GM12872 (cell line): ENCODE measurements around the gene JUN.

Experiments
- TF ChIP-seq, protein P1 (sequence below): IDR thresholded peaks from 3 replicates; pipeline ENCODE4 v1.5.1; 2011; ENCODE audit warnings: low read depth, mild to moderate bottlenecking, low read length, moderate library complexity; ENCODE audit not compliant: insufficient read depth

JUN gene

DNA sequence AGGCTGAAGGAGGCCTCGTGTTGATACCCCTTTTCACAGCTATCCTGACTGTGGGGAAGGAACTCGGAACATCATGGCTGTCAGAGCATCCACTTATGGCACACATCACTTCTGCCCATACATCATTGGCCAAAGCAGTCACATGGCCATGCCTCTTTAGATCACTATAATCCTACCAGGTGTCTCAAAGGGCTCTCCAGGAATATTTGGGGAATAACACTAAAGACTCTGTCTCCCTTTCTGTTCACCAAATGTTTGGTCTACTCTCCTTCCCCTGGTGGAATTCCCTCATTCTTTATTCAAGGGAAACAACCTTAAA, 3.0 kb upstream of the JUN start:
- TF ChIP-seq, protein P1, sequence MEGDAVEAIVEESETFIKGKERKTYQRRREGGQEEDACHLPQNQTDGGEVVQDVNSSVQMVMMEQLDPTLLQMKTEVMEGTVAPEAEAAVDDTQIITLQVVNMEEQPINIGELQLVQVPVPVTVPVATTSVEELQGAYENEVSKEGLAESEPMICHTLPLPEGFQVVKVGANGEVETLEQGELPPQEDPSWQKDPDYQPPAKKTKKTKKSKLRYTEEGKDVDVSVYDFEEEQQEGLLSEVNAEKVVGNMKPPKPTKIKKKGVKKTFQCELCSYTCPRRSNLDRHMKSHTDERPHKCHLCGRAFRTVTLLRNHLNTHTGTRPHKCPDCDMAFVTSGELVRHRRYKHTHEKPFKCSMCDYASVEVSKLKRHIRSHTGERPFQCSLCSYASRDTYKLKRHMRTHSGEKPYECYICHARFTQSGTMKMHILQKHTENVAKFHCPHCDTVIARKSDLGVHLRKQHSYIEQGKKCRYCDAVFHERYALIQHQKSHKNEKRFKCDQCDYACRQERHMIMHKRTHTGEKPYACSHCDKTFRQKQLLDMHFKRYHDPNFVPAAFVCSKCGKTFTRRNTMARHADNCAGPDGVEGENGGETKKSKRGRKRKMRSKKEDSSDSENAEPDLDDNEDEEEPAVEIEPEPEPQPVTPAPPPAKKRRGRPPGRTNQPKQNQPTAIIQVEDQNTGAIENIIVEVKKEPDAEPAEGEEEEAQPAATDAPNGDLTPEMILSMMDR = no peak

DNA sequence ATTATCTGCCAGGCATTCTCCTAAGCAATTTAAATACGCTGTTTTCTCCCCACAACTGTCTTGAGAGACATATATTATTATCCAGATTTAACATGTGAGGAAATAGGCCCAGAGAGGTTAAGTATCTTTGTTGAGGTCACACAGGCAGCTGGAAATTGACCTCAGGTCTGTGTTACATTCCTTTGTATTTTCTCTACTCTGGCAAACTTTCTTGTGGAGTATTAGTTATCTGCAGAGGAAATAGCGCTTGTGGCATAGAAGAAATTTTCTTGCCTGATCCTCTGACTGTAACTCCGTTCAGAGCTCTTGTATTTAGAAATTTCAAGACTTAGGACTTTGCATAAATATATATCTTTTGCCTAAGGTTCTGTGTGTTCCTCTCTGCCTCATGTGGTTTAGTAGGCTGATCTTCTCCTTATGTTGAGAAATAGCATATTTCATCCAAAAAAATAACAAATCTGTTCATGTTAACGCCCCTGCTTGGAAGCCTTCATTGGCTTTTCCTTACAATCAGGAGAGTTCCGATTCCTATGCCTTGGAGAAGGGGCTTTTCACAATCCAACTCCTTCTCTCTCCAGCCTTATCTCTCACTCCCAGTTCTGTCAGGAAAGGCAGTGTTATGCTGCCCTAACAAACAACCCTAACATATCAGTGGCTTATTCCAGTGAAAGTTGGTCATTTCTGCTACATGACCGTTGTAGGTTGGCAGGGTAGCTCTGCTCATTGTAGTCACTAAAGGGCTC, 2.5 kb upstream of the JUN start:
- TF ChIP-seq, protein P1 = no peak

DNA sequence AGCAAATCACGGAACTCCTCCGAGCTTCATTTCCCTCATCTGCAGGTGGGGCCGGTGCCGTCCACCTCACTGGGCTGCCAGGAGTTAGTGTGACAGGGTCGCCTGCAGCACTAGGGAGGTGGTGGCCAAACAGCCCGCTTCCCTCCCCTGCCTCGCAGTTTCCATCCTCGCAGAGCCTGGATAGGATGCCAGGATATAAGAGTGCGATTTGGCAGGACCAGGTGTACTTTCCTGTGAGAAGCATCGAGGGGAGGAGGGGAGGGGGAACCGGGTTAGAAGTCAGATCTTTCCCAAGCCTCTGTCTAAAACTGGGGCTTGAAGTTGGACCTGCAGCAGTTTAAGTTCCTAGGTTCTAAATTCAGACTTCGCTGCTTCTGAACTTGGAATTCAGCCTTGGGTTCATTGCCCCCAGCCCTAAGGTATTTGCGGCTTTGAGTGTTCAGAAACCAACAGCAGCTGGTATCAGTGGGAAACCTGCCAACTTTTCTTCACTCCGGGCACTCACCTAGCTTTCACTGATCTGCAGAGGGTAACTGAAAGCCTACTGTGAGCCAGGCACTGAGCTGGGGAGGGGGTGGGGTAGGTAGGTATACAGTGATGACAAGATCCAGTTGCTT, 1.7 kb upstream of the JUN start:
- TF ChIP-seq, protein P1 = no peak

DNA sequence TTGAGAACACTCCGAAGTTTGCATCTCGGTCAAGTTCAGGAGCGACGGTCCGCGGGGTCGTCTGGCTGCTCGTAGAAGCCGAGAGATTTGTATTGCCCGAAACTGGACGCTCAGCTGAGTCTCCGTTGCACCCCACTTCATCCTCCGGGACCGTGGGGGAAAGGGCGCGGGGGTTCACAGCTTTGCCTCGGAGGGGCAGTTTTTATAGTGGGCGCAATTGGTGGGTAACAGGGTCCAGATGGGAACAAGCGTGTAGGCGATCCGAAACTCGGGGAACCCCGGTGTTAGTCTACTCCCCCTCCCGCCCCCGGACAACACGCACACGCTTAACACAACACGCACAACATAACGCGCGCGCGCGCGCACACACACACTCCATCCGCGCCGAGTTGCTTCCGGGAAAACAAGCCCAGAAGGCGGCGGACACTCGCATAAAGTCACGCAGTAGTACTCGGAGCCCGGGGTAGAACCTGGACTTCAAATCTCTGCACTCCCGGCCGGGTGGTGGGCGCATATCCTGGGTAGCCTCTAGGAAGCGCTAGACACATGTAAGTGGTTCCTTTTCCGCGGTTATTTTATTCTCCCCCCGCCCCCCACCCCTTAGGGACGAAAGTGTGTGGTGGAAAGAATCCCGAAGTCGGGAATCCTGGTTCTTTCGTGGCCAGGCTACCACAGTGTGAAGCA, 1.1 kb upstream of the JUN start:
- TF ChIP-seq, protein P1 = peak; percentile 64

DNA sequence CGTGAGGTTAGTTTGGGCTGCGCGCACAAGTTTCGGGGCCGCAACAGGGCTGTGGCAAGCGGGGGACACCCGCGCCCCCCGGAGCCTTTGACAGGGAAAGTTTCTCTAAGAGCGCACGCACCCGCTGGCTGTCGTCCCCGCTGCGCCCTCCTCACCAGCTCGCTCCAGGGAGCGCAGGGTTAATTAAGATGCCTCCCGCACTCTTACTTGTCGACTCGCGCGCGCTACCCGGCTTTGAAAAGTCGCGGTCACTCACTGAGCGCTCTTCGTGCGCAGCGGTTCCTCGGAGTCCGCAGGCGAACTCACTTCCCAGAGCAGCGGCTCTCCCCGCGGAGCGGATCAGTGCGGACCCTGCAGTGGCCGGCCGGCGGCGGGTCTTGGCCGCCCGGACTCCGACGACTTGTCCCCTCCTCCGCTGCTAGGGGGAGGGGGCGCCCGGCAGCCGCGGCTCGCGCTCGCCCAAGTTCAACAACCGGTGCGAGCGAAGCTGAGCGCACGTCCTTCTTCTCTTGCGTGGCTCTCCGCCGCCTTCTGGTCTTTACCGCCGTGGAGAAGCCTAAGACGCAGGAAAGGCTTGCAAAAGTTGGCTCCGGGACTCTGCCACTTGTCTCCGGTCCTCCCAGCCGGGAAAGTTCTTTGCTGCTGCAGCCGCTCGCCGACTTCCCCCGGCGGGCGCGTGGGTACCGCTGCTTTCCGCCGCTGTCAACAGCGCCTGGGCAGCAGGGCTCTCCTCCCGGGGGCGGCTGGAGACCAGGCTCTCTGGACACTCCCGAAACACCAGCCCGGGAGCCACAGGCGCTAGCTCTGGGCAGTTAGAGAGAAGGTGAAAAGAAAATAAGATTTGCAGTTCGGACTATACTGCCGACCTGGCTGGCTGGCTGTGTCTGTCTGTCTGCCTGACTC, 506 bp downstream of the JUN start:
- TF ChIP-seq, protein P1 = no peak

DNA sequence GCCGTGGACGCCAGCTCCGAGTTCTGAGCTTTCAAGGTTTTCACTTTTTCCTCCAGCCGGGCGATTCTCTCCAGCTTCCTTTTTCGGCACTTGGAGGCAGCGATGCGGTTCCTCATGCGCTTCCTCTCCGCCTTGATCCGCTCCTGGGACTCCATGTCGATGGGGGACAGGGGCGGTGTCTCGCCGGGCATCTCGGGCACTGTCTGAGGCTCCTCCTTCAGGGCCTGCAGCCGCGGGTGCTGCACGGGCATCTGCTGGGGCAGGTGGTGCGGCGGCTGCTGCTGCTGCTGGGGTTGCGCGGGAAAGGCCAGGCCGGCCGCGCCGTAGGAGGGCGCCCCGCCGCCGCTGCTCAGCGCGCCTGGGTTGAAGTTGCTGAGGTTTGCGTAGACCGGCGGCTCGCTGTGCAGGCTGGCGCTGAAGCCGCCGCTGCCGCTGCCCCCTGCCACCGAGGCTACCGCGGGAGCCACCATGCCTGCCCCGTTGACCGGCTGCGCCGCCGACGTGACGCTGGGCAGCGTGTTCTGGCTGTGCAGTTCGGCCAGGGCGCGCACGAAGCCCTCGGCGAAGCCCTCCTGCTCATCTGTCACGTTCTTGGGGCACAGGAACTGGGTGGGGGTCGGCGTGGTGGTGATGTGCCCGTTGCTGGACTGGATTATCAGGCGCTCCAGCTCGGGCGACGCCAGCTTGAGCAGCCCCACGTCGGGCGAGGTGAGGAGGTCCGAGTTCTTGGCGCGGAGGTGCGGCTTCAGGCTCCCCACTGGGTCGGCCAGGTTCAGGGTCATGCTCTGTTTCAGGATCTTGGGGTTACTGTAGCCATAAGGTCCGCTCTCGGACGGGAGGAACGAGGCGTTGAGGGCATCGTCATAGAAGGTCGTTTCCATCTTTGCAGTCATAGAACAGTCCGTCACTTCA, 1.4 kb downstream of the JUN start:
- TF ChIP-seq, protein P1 = peak; percentile 36; the same call in 1 of the 3 replicates
